ENCODE measurements around the gene CXCL11.

The CXCL11 gene

GRCh38 chr4:75989846-75990528 is 45.9 kb downstream of the CXCL11 start:
- Histone ChIP-seq H3K27ac (ENCODE audit: low read depth, low read length) (no peak overlapping the region), H3K9ac (ENCODE audit: low read length) (peak overlapping the region; percentile 68), H3K4me1 (ENCODE audit: control insufficient read depth, insufficient read depth, low read length) (peaks cover 8% of the 10 kb centered on the region), H3K4me3 (ENCODE audit: low read length) (peak overlapping the region; percentile 92), H3K27me3 (ENCODE audit: control insufficient read depth, insufficient read depth, low read length) (no peaks in the 10 kb centered on the region), H3K36me3 (ENCODE audit: control insufficient read depth, insufficient read depth, low read length) (no peaks in the 10 kb centered on the region)

GRCh38 chr4:75985116-75985515 is 50.8 kb downstream of the CXCL11 start:
- Histone ChIP-seq H3K4me1 (ENCODE audit: control insufficient read depth, insufficient read depth, low read length) (peaks cover 8% of the 10 kb centered on the region), H3K9ac (ENCODE audit: low read length) (no peak overlapping the region), H3K27ac (ENCODE audit: low read depth, low read length) (no peak overlapping the region), H3K4me3 (ENCODE audit: low read length) (no peak overlapping the region), H3K27me3 (ENCODE audit: control insufficient read depth, insufficient read depth, low read length) (no peaks in the 10 kb centered on the region), H3K36me3 (ENCODE audit: control insufficient read depth, insufficient read depth, low read length) (no peaks in the 10 kb centered on the region)

Measured in rectal smooth muscle tissue (tissue), 1 donor.